NCI-H1694 treated with DMSO at 0.1 percent for 48 hours (cell line): Measurements from ENCODE around the gene SYNDIG1L.
"Not testable (repeated sequence)": the region's sequence is repeated elsewhere in the genome, so short reads cannot be mapped to it uniquely, and the experiment has no call there.

Experiments used
- DNase-seq: peaks from one replicate; lab custom pipeline; 2025; lab: John Stamatoyannopoulos, UW

The SYNDIG1L gene

GRCh38 chr14:74402401-74403251, 23.4 kb downstream of the SYNDIG1L start:
- peak; percentile 73 for DNase-seq

- peak; percentile 15 for DNase-seq
Observed at GRCh38 chr14:74401504-74402241, 24.3 kb downstream of the SYNDIG1L start.

- no peak for DNase-seq
Observed at GRCh38 chr14:74400919-74401503, 25.0 kb downstream of the SYNDIG1L start.

- no peak for DNase-seq
Observed at GRCh38 chr14:74400031-74400685, 25.9 kb downstream of the SYNDIG1L start.

- no peak for DNase-seq
Observed at GRCh38 chr14:74395094-74395493, 30.9 kb downstream of the SYNDIG1L start.

GRCh38 chr14:74394549-74394948, 31.5 kb downstream of the SYNDIG1L start:
- DNase-seq, result no peak

GRCh38 chr14:74392616-74393570, 33.1 kb downstream of the SYNDIG1L start:
- no peak for DNase-seq

- no peak for DNase-seq
Observed at GRCh38 chr14:74391479-74391878, 34.5 kb downstream of the SYNDIG1L start.

GRCh38 chr14:74390505-74390904, 35.5 kb downstream of the SYNDIG1L start:
- DNase-seq, result not testable (repeated sequence)

GRCh38 chr14:74389980-74390379, 36.0 kb downstream of the SYNDIG1L start:
- no peak for DNase-seq

- DNase-seq, result no peak
Observed at GRCh38 chr14:74382231-74382630, 43.8 kb downstream of the SYNDIG1L start.

GRCh38 chr14:74381571-74381970, 44.4 kb downstream of the SYNDIG1L start:
- DNase-seq, result not testable (repeated sequence)

- no peak for DNase-seq
Observed at GRCh38 chr14:74380845-74381244, 45.2 kb downstream of the SYNDIG1L start.

- DNase-seq, result no peak
Observed at GRCh38 chr14:74380172-74380571, 45.8 kb downstream of the SYNDIG1L start.

GRCh38 chr14:74377976-74378690, 47.9 kb downstream of the SYNDIG1L start:
- DNase-seq, result no peak

- no peak for DNase-seq
Observed at GRCh38 chr14:74368441-74368840, 57.6 kb downstream of the SYNDIG1L start.

GRCh38 chr14:74368026-74368425, 58.0 kb downstream of the SYNDIG1L start:
- no peak for DNase-seq

- DNase-seq, result no peak
Observed at GRCh38 chr14:74364271-74364880, 61.6 kb downstream of the SYNDIG1L start.

GRCh38 chr14:74362361-74362915, 63.6 kb downstream of the SYNDIG1L start:
- DNase-seq, result peak; percentile 91

GRCh38 chr14:74360163-74360562, 65.8 kb downstream of the SYNDIG1L start:
- DNase-seq, result no peak
